GM23338 (cell line): ENCODE data around the gene RCE1. TPM values are rescaled to one million over a fixed set of nuclear protein-coding genes. Genes with fewer than 3 reads are reported as not detected.

Experiments used
- ATAC-seq: fragments of 200-7000 bp; cut with Tn5 transposase; 3 replicates; pipeline ENCODE4 v1.9.1; 2020
- DNase-seq: peaks from one replicate; pipeline ENCODE4 v3.0.0-alpha.2; 2015; ENCODE audit warnings: low spot score
- H2AFZ ChIP-seq: fragments of 200-600 bp; sonication (generic); 2 replicates; pipeline ENCODE4 v1.8.0; 2016; ENCODE audit warnings: antibody characterized with exemption, mild to moderate bottlenecking, moderate library complexity
- H3F3A ChIP-seq: fragments of 200-600 bp; sonication (generic); replicated peaks from 2 replicates; pipeline ENCODE4 v1.8.0; 2017; ENCODE audit warnings: antibody characterized with exemption, mixed run types, low read depth
- H3K27ac ChIP-seq: fragments of 200-600 bp; sonication (generic); 2 replicates; pipeline ENCODE4 v1.6.1; 2016; ENCODE audit warnings: low read depth
- H3K27me3 ChIP-seq: fragments of 200-600 bp; sonication (generic); 2 replicates; pipeline ENCODE4 v1.8.0; 2016; ENCODE audit warnings: mild to moderate bottlenecking, mixed run types, moderate library complexity; ENCODE audit not compliant: insufficient read depth
- H3K36me3 ChIP-seq: fragments of 200-600 bp; sonication (generic); 2 replicates; pipeline ENCODE4 v1.8.0; 2016; ENCODE audit warnings: mild to moderate bottlenecking; ENCODE audit not compliant: insufficient read depth
- H3K4me1 ChIP-seq: fragments of 200-600 bp; sonication (generic); 2 replicates; pipeline ENCODE4 v1.8.0; 2016; ENCODE audit warnings: mild to moderate bottlenecking, moderate library complexity; ENCODE audit not compliant: insufficient read depth
- H3K4me2 ChIP-seq: fragments of 200-600 bp; sonication (generic); 2 replicates; pipeline ENCODE4 v1.7.1; 2017; ENCODE audit warnings: mixed run types
- H3K4me3 ChIP-seq: fragments of 200-600 bp; sonication (generic); 2 replicates; pipeline ENCODE4 v1.6.1; 2016; ENCODE audit warnings: mixed run types
- H3K79me2 ChIP-seq: fragments of 200-600 bp; sonication (generic); replicated peaks from 2 replicates; pipeline ENCODE4 v1.8.0; 2017; ENCODE audit warnings: mild to moderate bottlenecking; ENCODE audit not compliant: insufficient read depth
- H3K9me2 ChIP-seq: fragments of 200-600 bp; sonication (generic); 2 replicates; pipeline ENCODE4 v1.8.0; 2017; ENCODE audit not compliant: insufficient read depth
- H4K20me1 ChIP-seq: fragments of 200-600 bp; sonication (generic); replicated peaks from 2 replicates; pipeline ENCODE4 v1.8.0; 2017; ENCODE audit warnings: mild to moderate bottlenecking; ENCODE audit not compliant: insufficient read depth
- H3K27ac Mint-ChIP-seq: 2 replicates; pipeline ENCODE4 v1.8.0; 2020; ENCODE audit warnings: inconsistent platforms, mild to moderate bottlenecking, moderate library complexity, mixed read lengths
- H3K27me3 Mint-ChIP-seq: 3 replicates; pipeline ENCODE4 v1.8.0; 2022; ENCODE audit warnings: low read depth, mild to moderate bottlenecking, moderate library complexity, mixed read lengths, inconsistent platforms; ENCODE audit not compliant: insufficient read depth, poor library complexity
- H3K36me3 Mint-ChIP-seq: 3 replicates; pipeline ENCODE4 v1.8.0; 2021; ENCODE audit warnings: low read depth, mild to moderate bottlenecking, inconsistent platforms, moderate library complexity, mixed read lengths
- H3K4me1 Mint-ChIP-seq: 3 replicates; pipeline ENCODE4 v1.8.0; 2020; ENCODE audit warnings: mild to moderate bottlenecking, inconsistent platforms, mixed read lengths
- H3K4me3 Mint-ChIP-seq: 3 replicates; pipeline ENCODE4 v1.8.0; 2021; ENCODE audit warnings: moderate library complexity, mild to moderate bottlenecking, inconsistent platforms, mixed read lengths
- H3K9me3 Mint-ChIP-seq: 3 replicates; pipeline ENCODE4 v1.8.0; 2020; ENCODE audit warnings: moderate library complexity, mild to moderate bottlenecking, inconsistent platforms, mixed read lengths
- CREB1 ChIP-seq: fragments of 250-450 bp; sonication (Bioruptor Pico); IDR thresholded peaks from 2 replicates; pipeline ENCODE4 v1.5.0; 2020; ENCODE audit warnings: low read depth, mild to moderate bottlenecking, moderate library complexity
- CTCF ChIP-seq, 2 experiments: fragments of 200-600 bp in 1 of 2; sonication (generic) in 1 of 2; conservative IDR thresholded peaks; 2 replicates each; pipeline versions ENCODE4 v1.5.1 to v1.6.1; 2016 to 2017; ENCODE audit warnings: antibody characterized with exemption in 2 of 2, low read depth in 2 of 2, mild to moderate bottlenecking in 2 of 2, moderate library complexity in 1 of 2
- ETS1 ChIP-seq: IDR thresholded peaks from 2 replicates; pipeline ENCODE4 v1.6.1; 2016; ENCODE audit warnings: antibody characterized with exemption
- EZH2 ChIP-seq: fragments of 200-600 bp; sonication (generic); IDR thresholded peaks from one replicate; pipeline ENCODE4 v1.8.0; 2017; ENCODE audit warnings: antibody characterized with exemption, mild to moderate bottlenecking, low read depth; ENCODE audit not compliant: unreplicated experiment
- EZH2phosphoT487 ChIP-seq: fragments of 200-600 bp; sonication (generic); IDR thresholded peaks from one replicate; pipeline ENCODE4 v1.8.1; 2018; ENCODE audit warnings: antibody characterized with exemption; ENCODE audit not compliant: unreplicated experiment
- JUNB ChIP-seq: IDR thresholded peaks from one replicate; pipeline ENCODE4 v1.6.1; 2016; ENCODE audit warnings: antibody characterized with exemption; ENCODE audit not compliant: unreplicated experiment
- NANOG ChIP-seq: IDR thresholded peaks from 2 replicates; pipeline ENCODE4 v1.6.1; 2016; ENCODE audit warnings: antibody characterized with exemption, borderline replicate concordance
- POLR2AphosphoS5 ChIP-seq: IDR thresholded peaks from 2 replicates; pipeline ENCODE4 v1.6.1; 2016; ENCODE audit warnings: antibody characterized with exemption, low read depth
- STAT1 ChIP-seq: IDR thresholded peaks from one replicate; pipeline ENCODE4 v1.6.1; 2016; ENCODE audit warnings: antibody characterized with exemption; ENCODE audit not compliant: unreplicated experiment
- ZNF114 ChIP-seq: fragments of 250-450 bp; sonication (Bioruptor Pico); IDR thresholded peaks from 2 replicates; pipeline ENCODE4 v1.5.0; 2020; ENCODE audit warnings: mild to moderate bottlenecking, moderate library complexity
- ZNF331 ChIP-seq: fragments of 250-450 bp; sonication (Bioruptor Pico); IDR thresholded peaks from 2 replicates; pipeline ENCODE4 v1.5.0; 2020; ENCODE audit warnings: low read depth, mild to moderate bottlenecking, moderate library complexity
- polyA plus RNA-seq: library from polyadenylated mRNA; unstranded; fragments of >200 nt; fragmentation: Nextera tagmentation; extraction: Ambion mirVana; gene quantifications from 2 replicates; pipeline ENCODE4 v1.2.1, GENCODE V29; 2016
- total RNA-seq: library from RNA; depleted of rRNA; stranded (reverse); fragments of >200 nt; shearing (Covaris generic); gene quantifications from 2 replicates; pipeline ENCODE4 v1.2.3, GENCODE V29; 2014
- TF ChIP-seq, protein P1 (sequence below): IDR thresholded peaks from one replicate; pipeline ENCODE4 v1.6.1; 2018; ENCODE audit warnings: antibody characterized with exemption; ENCODE audit not compliant: unreplicated experiment
- TF ChIP-seq, protein P2 (sequence below): fragments of 250-450 bp; sonication (Bioruptor Pico); IDR thresholded peaks from 2 replicates; pipeline ENCODE4 v1.5.0; 2020; ENCODE audit warnings: mild to moderate bottlenecking, moderate library complexity

Gene RCE1
- total and polyA plus RNA-seq, 2 experiments from 2014 or later: 27.8 to 55.1 TPM

- Histone ChIP-seq H3K27ac (no peak overlapping the region), H3K4me3 (no peak overlapping the region), H3K4me2 (no peak overlapping the region), H3K27me3 (no peaks in the 10 kb centered on the region), H3K9me2 (no peaks in the 10 kb centered on the region), H3F3A (peaks cover 3% of the 10 kb centered on the region; the same call in 1 of the 2 replicates), H4K20me1 (peaks cover 10% of the 10 kb centered on the region; the same call in 1 of the 2 replicates), H3K4me1 (peaks cover 4% of the 10 kb centered on the region; the same call in 1 of the 2 replicates), H2AFZ (no peak overlapping the region), H3K36me3 (no peaks in the 10 kb centered on the region), H3K79me2 (peaks cover 12% of the 10 kb centered on the region)
- DNase-seq: no peak
- Mint-ChIP-seq H3K9me3 (no peaks in the 10 kb centered on the region; the same call in 2 of the 3 replicates), H3K36me3 (peaks cover 18% of the 10 kb centered on the region), H3K27ac (no peak overlapping the region), H3K4me1 (peaks cover 12% of the 10 kb centered on the region), H3K27me3 (peaks cover 14% of the 10 kb centered on the region), H3K4me3 (no peak overlapping the region)
- TF ChIP-seq CTCF (conservative IDR thresholded peaks at IDR 0.05; ENCODE audit: low read depth in 2 of 2) (no peak), NANOG (no peak), CREB1 (CRISPR knock-in tag) (no peak), ETS1 (no peak), ZNF331 (no peak), JUNB (no peak), ZNF114 (no peak), STAT1 (no peak), EZH2phosphoT487 (no peak), EZH2 (no peak), POLR2AphosphoS5 (no peak)
- TF ChIP-seq, protein P1, sequence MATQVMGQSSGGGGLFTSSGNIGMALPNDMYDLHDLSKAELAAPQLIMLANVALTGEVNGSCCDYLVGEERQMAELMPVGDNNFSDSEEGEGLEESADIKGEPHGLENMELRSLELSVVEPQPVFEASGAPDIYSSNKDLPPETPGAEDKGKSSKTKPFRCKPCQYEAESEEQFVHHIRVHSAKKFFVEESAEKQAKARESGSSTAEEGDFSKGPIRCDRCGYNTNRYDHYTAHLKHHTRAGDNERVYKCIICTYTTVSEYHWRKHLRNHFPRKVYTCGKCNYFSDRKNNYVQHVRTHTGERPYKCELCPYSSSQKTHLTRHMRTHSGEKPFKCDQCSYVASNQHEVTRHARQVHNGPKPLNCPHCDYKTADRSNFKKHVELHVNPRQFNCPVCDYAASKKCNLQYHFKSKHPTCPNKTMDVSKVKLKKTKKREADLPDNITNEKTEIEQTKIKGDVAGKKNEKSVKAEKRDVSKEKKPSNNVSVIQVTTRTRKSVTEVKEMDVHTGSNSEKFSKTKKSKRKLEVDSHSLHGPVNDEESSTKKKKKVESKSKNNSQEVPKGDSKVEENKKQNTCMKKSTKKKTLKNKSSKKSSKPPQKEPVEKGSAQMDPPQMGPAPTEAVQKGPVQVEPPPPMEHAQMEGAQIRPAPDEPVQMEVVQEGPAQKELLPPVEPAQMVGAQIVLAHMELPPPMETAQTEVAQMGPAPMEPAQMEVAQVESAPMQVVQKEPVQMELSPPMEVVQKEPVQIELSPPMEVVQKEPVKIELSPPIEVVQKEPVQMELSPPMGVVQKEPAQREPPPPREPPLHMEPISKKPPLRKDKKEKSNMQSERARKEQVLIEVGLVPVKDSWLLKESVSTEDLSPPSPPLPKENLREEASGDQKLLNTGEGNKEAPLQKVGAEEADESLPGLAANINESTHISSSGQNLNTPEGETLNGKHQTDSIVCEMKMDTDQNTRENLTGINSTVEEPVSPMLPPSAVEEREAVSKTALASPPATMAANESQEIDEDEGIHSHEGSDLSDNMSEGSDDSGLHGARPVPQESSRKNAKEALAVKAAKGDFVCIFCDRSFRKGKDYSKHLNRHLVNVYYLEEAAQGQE: no peak
- TF ChIP-seq, protein P2, sequence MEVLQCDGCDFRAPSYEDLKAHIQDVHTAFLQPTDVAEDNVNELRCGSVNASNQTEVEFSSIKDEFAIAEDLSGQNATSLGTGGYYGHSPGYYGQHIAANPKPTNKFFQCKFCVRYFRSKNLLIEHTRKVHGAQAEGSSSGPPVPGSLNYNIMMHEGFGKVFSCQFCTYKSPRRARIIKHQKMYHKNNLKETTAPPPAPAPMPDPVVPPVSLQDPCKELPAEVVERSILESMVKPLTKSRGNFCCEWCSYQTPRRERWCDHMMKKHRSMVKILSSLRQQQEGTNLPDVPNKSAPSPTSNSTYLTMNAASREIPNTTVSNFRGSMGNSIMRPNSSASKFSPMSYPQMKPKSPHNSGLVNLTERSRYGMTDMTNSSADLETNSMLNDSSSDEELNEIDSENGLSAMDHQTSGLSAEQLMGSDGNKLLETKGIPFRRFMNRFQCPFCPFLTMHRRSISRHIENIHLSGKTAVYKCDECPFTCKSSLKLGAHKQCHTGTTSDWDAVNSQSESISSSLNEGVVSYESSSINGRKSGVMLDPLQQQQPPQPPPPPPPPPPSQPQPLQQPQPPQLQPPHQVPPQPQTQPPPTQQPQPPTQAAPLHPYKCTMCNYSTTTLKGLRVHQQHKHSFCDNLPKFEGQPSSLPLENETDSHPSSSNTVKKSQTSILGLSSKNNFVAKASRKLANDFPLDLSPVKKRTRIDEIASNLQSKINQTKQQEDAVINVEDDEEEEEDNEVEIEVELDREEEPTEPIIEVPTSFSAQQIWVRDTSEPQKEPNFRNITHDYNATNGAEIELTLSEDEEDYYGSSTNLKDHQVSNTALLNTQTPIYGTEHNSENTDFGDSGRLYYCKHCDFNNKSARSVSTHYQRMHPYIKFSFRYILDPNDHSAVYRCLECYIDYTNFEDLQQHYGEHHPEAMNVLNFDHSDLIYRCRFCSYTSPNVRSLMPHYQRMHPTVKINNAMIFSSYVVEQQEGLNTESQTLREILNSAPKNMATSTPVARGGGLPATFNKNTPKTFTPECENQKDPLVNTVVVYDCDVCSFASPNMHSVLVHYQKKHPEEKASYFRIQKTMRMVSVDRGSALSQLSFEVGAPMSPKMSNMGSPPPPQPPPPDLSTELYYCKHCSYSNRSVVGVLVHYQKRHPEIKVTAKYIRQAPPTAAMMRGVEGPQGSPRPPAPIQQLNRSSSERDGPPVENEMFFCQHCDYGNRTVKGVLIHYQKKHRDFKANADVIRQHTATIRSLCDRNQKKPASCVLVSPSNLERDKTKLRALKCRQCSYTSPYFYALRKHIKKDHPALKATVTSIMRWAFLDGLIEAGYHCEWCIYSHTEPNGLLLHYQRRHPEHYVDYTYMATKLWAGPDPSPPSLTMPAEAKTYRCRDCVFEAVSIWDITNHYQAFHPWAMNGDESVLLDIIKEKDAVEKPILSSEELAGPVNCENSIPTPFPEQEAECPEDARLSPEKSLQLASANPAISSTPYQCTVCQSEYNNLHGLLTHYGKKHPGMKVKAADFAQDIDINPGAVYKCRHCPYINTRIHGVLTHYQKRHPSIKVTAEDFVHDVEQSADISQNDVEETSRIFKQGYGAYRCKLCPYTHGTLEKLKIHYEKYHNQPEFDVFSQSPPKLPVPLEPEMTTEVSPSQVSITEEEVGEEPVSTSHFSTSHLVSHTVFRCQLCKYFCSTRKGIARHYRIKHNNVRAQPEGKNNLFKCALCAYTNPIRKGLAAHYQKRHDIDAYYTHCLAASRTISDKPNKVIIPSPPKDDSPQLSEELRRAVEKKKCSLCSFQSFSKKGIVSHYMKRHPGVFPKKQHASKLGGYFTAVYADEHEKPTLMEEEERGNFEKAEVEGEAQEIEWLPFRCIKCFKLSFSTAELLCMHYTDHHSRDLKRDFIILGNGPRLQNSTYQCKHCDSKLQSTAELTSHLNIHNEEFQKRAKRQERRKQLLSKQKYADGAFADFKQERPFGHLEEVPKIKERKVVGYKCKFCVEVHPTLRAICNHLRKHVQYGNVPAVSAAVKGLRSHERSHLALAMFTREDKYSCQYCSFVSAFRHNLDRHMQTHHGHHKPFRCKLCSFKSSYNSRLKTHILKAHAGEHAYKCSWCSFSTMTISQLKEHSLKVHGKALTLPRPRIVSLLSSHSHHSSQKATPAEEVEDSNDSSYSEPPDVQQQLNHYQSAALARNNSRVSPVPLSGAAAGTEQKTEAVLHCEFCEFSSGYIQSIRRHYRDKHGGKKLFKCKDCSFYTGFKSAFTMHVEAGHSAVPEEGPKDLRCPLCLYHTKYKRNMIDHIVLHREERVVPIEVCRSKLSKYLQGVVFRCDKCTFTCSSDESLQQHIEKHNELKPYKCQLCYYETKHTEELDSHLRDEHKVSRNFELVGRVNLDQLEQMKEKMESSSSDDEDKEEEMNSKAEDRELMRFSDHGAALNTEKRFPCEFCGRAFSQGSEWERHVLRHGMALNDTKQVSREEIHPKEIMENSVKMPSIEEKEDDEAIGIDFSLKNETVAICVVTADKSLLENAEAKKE (CRISPR knock-in tag): no peak
- no peak for ATAC-seq
Observed at GRCh38 chr11:66848671-66849500, 5.6 kb downstream of the RCE1 start.
